HEK293 (cell line): Measurements from ENCODE around the gene GRIK2.

ENCODE experiments used
- ATF2 ChIP-seq: fragments of 450-650 bp; formaldehyde crosslinking; IDR thresholded peaks from 2 replicates; pipeline ENCODE4 v1.5.1; 2016; ENCODE audit warnings: missing biosample characterization, missing genetic modification characterization, low read depth
- CTCF ChIP-seq: fragments of 450-650 bp; formaldehyde crosslinking; IDR thresholded peaks from 2 replicates; pipeline ENCODE4 v1.5.1; 2016; ENCODE audit warnings: missing biosample characterization, missing genetic modification characterization
- KLF9 ChIP-seq: fragments of 450-650 bp; formaldehyde crosslinking; IDR thresholded peaks from 2 replicates; pipeline ENCODE4 v1.5.1; 2016; ENCODE audit warnings: missing biosample characterization, missing genetic modification characterization, low read depth
- OSR2 ChIP-seq: fragments of 450-650 bp; formaldehyde crosslinking; IDR thresholded peaks from 2 replicates; pipeline ENCODE4 v1.5.1; 2016; ENCODE audit warnings: missing biosample characterization, missing genetic modification characterization
- ZNF596 ChIP-seq: fragments of 450-650 bp; IDR thresholded peaks from 2 replicates; pipeline ENCODE4 v1.5.0; 2018; ENCODE audit warnings: missing biosample characterization, mild to moderate bottlenecking, missing genetic modification characterization, moderate library complexity

GRCh38 chr6:101513181-101513580 is 119.7 kb downstream of the GRIK2 start:
- TF ChIP-seq OSR2 (tag by site-specific recombination) (no peak), ATF2 (tag by site-specific recombination) (no peak), CTCF (no peak), ZNF596 (no peak), KLF9 (tag by site-specific recombination) (no peak)
